GM19193 (cell line): ENCODE results near the gene RGS9.

Source experiments
- POLR2A ChIP-seq: IDR thresholded peaks from 4 replicates; pipeline ENCODE4 v1.6.1; 2011; ENCODE audit not compliant: insufficient read depth, insufficient read length; ENCODE audit errors: extremely low read depth

RGS9 gene

GRCh38 chr17:65270499-65271253 is 133.5 kb downstream of the RGS9 start:
- TF ChIP-seq POLR2A, result no peak

GRCh38 chr17:65271296-65271695 is 134.1 kb downstream of the RGS9 start:
- no peak for TF ChIP-seq POLR2A
